HCT116 (cell line): ENCODE measurements around the gene TAS2R5. TPM values are rescaled to one million over a fixed set of nuclear protein-coding genes. Genes with fewer than 3 reads are reported as not detected.

ENCODE experiments used
- ATAC-seq: fragments of 200-7000 bp; cut with Tn5 transposase; 2 replicates; pipeline ENCODE4 v1.9.1; 2020; ENCODE audit warnings: mild to moderate bottlenecking, moderate library complexity
- BruUV-seq: library from RNA; stranded (reverse); fragments of 400-500 nt; replicated peaks from 2 replicates; lab custom pipeline; 2021; lab: Mats Ljungman, UMichigan
- CTCF ChIA-PET: fragments of 300-600 bp; sonication (Branson Sonifier 250); formaldehyde crosslinking; loops from one replicate; lab custom pipeline; 2021; ENCODE audit warnings: antibody characterized with exemption; lab: Charles Lee
- POLR2A ChIA-PET: fragments of 300-600, 350-600 bp; sonication (Branson Sonifier 250); formaldehyde crosslinking; loops from one replicate; lab custom pipeline; 2021; ENCODE audit warnings: antibody characterized with exemption; lab: Charles Lee
- RAD21 ChIA-PET, 2 experiments: fragments of 300-600 bp; sonication (Branson Sonifier 250); formaldehyde crosslinking; loops; one replicate each; lab custom pipeline; 2023; ENCODE audit warnings: low total read pairs in 2 of 2; ENCODE audit not compliant: uncharacterized antibody in 2 of 2, unreplicated experiment in 2 of 2, low non-redundant PET in 1 of 2; lab: Charles Lee
- DNase-seq: peaks from one replicate; pipeline ENCODE4 v3.0.0-alpha.2; 2010; ENCODE audit warnings: low read depth, low spot score
- H2AFZ ChIP-seq: fragments of 200-600 bp; shearing (Covaris generic), sonication (generic); 2 replicates; pipeline ENCODE4 v1.6.1; 2017; ENCODE audit warnings: low read depth, mixed run types, mixed read lengths, antibody characterized with exemption, low read length; ENCODE audit not compliant: poor library complexity, severe bottlenecking
- H3K27ac ChIP-seq: 2 replicates; pipeline ENCODE4 v1.5.1; 2012; ENCODE audit warnings: low read depth, low read length
- H3K27me3 ChIP-seq: fragments of 200-600 bp; sonication (generic); 2 replicates; pipeline ENCODE4 v1.6.1; 2016; ENCODE audit warnings: mixed run types, low read length, mixed read lengths; ENCODE audit not compliant: insufficient read depth
- H3K36me3 ChIP-seq, 2 experiments: fragments of 200-500 bp in 1 of 2; fragments of 200-600 bp in 1 of 2; sonication (Bioruptor generic) in 1 of 2; sonication (generic) in 1 of 2; 2 replicates each; pipeline versions ENCODE4 v1.5.1 to v1.6.1; 2014 to 2016; ENCODE audit warnings: low read length in 2 of 2, inconsistent platforms in 1 of 2, mixed read lengths in 1 of 2, mixed run types in 1 of 2; ENCODE audit not compliant: insufficient read depth in 2 of 2, control insufficient read depth in 1 of 2
- H3K4me1 ChIP-seq, 2 experiments: fragments of 200-600 bp in 1 of 2; sonication (generic) in 1 of 2; 2 replicates each; pipeline versions ENCODE4 v1.5.1 to v1.6.1; 2012 to 2017; ENCODE audit warnings: low read length in 2 of 2, inconsistent platforms in 1 of 2, mild to moderate bottlenecking in 1 of 2, mixed read lengths in 1 of 2, mixed run types in 1 of 2, moderate library complexity in 1 of 2; ENCODE audit not compliant: insufficient read depth in 2 of 2, control insufficient read depth in 1 of 2
- H3K4me2 ChIP-seq: fragments of 200-600 bp; sonication (generic); 2 replicates; pipeline ENCODE4 v1.6.1; 2017; ENCODE audit warnings: mixed run types, low read length, mixed read lengths
- H3K4me3 ChIP-seq, 2 experiments: fragments of 200-600 bp in 1 of 2; sonication (generic) in 1 of 2; replicated peaks in 1 of 2; 2 replicates each; pipeline ENCODE4 v1.5.1; 2011 to 2016; ENCODE audit warnings: low read length in 2 of 2, control low read depth in 1 of 2, low read depth in 1 of 2, mild to moderate bottlenecking in 1 of 2, mixed read lengths in 1 of 2, mixed run types in 1 of 2
- H3K79me2 ChIP-seq: fragments of 200-600 bp; sonication (generic); 2 replicates; pipeline ENCODE4 v1.6.1; 2017; ENCODE audit warnings: mild to moderate bottlenecking, mixed run types, low read length, moderate library complexity, mixed read lengths; ENCODE audit not compliant: insufficient read depth
- H3K9ac ChIP-seq: fragments of 200-600 bp; sonication (generic); 2 replicates; pipeline ENCODE4 v1.6.1; 2016; ENCODE audit warnings: low read length, mixed read lengths
- H3K9me2 ChIP-seq: fragments of 200-600 bp; sonication (generic), shearing (Covaris generic); 2 replicates; pipeline ENCODE4 v1.6.1; 2017; ENCODE audit warnings: mixed run types, mild to moderate bottlenecking, moderate library complexity; ENCODE audit not compliant: insufficient read depth
- H3K9me3 ChIP-seq, 2 experiments: fragments of 200-500 bp in 1 of 2; fragments of 200-600 bp in 1 of 2; sonication (Bioruptor generic) in 1 of 2; sonication (generic) in 1 of 2; 2 replicates each; pipeline ENCODE4 v1.6.1; 2014 to 2017; ENCODE audit warnings: low read length in 2 of 2, mixed read lengths in 2 of 2, inconsistent platforms in 1 of 2, low read depth in 1 of 2, mild to moderate bottlenecking in 1 of 2, mixed run types in 1 of 2, moderate library complexity in 1 of 2; ENCODE audit not compliant: control insufficient read depth in 1 of 2, insufficient read depth in 1 of 2
- H4K20me1 ChIP-seq: fragments of 200-600 bp; sonication (generic), shearing (Covaris generic); 2 replicates; pipeline ENCODE4 v1.6.1; 2017; ENCODE audit warnings: mixed run types, mild to moderate bottlenecking, moderate library complexity; ENCODE audit not compliant: insufficient read depth
- EGR1 ChIP-seq: IDR thresholded peaks from 2 replicates; pipeline ENCODE4 v1.6.1; 2012; ENCODE audit warnings: low read depth
- EZH2phosphoT487 ChIP-seq: fragments of 200-600 bp; IDR thresholded peaks from 2 replicates; pipeline ENCODE4 v1.6.1; 2018; ENCODE audit warnings: antibody characterized with exemption, borderline replicate concordance
- POLR2AphosphoS5 ChIP-seq: IDR thresholded peaks from 2 replicates; pipeline ENCODE4 v1.6.1; 2011; ENCODE audit warnings: mild to moderate bottlenecking, low read depth, low read length, moderate library complexity
- SP1 ChIP-seq: IDR thresholded peaks from 2 replicates; pipeline ENCODE4 v1.6.1; 2012; ENCODE audit warnings: low read depth
- intact Hi-C: fragments of 100-400 bp; cut with micrococcal nuclease; formaldehyde crosslinking; loops from 2 replicates; pipeline ENCODE4 v1.10.0; 2022
- total RNA-seq: library from RNA; stranded (reverse); gene quantifications from one replicate; pipeline ENCODE4 v1.2.1, GENCODE V29; 2021; ENCODE audit not compliant: unreplicated experiment
- TF ChIP-seq, protein P1 (sequence below): IDR thresholded peaks from 2 replicates; pipeline ENCODE4 v1.6.1; 2011; ENCODE audit warnings: mild to moderate bottlenecking, low read length, moderate library complexity; ENCODE audit not compliant: insufficient replicate concordance; ENCODE audit errors: extremely low read depth
- TF ChIP-seq, protein P2 (sequence below): IDR thresholded peaks from 2 replicates; pipeline ENCODE4 v1.6.1; 2012

The TAS2R5 gene
- total RNA-seq, 1 experiment from 2014 or later: 1.7 TPM

DNA sequence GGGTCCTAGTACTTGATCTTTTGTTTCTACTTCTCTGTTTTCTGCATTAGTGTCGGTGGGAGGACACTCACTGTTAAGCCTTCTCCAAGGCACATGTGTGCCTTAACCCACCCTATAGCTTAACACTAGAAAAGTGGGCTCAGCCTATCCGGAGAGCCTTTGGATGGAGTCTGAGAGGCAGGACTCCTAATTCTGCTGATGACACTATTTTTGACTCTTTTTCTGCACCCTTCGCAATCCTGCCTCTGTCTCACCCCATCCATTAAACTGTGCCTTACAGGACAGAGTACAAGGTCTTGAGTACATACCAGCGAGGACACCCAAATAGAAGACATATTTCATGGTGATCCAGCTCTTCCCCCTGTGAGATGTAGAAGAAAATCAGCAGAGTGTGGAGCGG is 50.7 kb downstream of the TAS2R5 start:
- Histone ChIP-seq H3K36me3 (no peaks in the 10 kb centered on the region), H3K9me2 (no peaks in the 10 kb centered on the region), H3K4me2 (no peak overlapping the region), H3K27me3 (no peaks in the 10 kb centered on the region), H3K79me2 (no peaks in the 10 kb centered on the region), H3K9ac (no peak overlapping the region), H3K9me3 (no peaks in the 10 kb centered on the region), H2AFZ (no peak overlapping the region), H3K27ac (no peak overlapping the region), H3K4me1 (no peaks in the 10 kb centered on the region; a peak in 1 of 4 replicates), H3K4me3 (no peak overlapping the region), H4K20me1 (no peaks in the 10 kb centered on the region)
- ATAC-seq (no peak), DNase-seq (no peak)
- intact Hi-C loops: no loop called here
- TF ChIP-seq EGR1 (no peak), POLR2AphosphoS5 (no peak), EZH2phosphoT487 (no peak), SP1 (no peak)
- TF ChIP-seq, protein P1, sequence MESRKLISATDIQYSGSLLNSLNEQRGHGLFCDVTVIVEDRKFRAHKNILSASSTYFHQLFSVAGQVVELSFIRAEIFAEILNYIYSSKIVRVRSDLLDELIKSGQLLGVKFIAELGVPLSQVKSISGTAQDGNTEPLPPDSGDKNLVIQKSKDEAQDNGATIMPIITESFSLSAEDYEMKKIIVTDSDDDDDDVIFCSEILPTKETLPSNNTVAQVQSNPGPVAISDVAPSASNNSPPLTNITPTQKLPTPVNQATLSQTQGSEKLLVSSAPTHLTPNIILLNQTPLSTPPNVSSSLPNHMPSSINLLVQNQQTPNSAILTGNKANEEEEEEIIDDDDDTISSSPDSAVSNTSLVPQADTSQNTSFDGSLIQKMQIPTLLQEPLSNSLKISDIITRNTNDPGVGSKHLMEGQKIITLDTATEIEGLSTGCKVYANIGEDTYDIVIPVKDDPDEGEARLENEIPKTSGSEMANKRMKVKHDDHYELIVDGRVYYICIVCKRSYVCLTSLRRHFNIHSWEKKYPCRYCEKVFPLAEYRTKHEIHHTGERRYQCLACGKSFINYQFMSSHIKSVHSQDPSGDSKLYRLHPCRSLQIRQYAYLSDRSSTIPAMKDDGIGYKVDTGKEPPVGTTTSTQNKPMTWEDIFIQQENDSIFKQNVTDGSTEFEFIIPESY: no peak
- TF ChIP-seq, protein P2, sequence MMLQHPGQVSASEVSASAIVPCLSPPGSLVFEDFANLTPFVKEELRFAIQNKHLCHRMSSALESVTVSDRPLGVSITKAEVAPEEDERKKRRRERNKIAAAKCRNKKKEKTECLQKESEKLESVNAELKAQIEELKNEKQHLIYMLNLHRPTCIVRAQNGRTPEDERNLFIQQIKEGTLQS: no peak
- BruUV-seq: no TSS peak
- RAD21 ChIA-PET: no interaction called here
- CTCF ChIA-PET: no interaction called here
- POLR2A ChIA-PET: no interaction called here

Other genes starting within 250 kb of the TAS2R5 start
- gene AGK, start 238.8 kb upstream of the TAS2R5 start, total RNA-seq: 36.3 TPM
- gene DENND11, start 88.1 kb upstream of the TAS2R5 start, total RNA-seq: 23.4 TPM
- gene WEE2, start 81.9 kb upstream of the TAS2R5 start, total RNA-seq: not detected
- 171 TPM for gene SSBP1, start 51.9 kb upstream of the TAS2R5 start, total RNA-seq
- 1.4 TPM for gene TAS2R3, start 26.1 kb upstream of the TAS2R5 start, total RNA-seq
- 1.2 TPM for gene TAS2R4, start 13.5 kb upstream of the TAS2R5 start, total RNA-seq
- gene PRSS37, start 51.3 kb downstream of the TAS2R5 start, total RNA-seq: not detected
- not detected for gene OR9A4, start 126.2 kb downstream of the TAS2R5 start, total RNA-seq
- gene CLEC5A, start 156.8 kb downstream of the TAS2R5 start, total RNA-seq: 0.32 TPM
- not detected for gene TAS2R38, start 183.6 kb downstream of the TAS2R5 start, total RNA-seq
- gene MGAM, start 205.7 kb downstream of the TAS2R5 start, total RNA-seq: 0.42 TPM